Endothelial cell of umbilical vein (primary cell): ENCODE data around the gene SLC1A4. TPM values are rescaled to one million over a fixed set of nuclear protein-coding genes. Genes with fewer than 3 reads are reported as not detected.

ENCODE experiments used
- BruUV-seq: library from RNA; stranded (reverse); fragments of 400-500 nt; replicated peaks from 2 replicates; lab custom pipeline; 2021; lab: Mats Ljungman, UMichigan
- CTCF ChIA-PET: fragments of 300-600, 350-600 bp; sonication (Branson Sonifier 250); formaldehyde crosslinking; loops from one replicate; lab custom pipeline; 2021; ENCODE audit warnings: antibody characterized with exemption, inconsistent platforms; lab: Charles Lee
- POLR2A ChIA-PET: fragments of 300-600, 350-600 bp; sonication (Branson Sonifier 250); formaldehyde crosslinking; loops from one replicate; lab custom pipeline; 2021; ENCODE audit warnings: antibody characterized with exemption, inconsistent platforms; lab: Charles Lee
- DNase-seq: peaks from one replicate; pipeline ENCODE4 v3.0.0-alpha.2; 2011; ENCODE audit warnings: low read depth, low spot score
- FAIRE-seq: peaks from 2 replicates; lab custom pipeline; 2011; peaks lifted over from hg19 to GRCh38; lab: Jason Lieb, UNC
- H2AFZ ChIP-seq: 2 replicates; pipeline ENCODE4 v1.6.0; 2012; ENCODE audit warnings: low read depth, low read length, control low read depth, inconsistent platforms
- H3K27ac ChIP-seq: 2 replicates; pipeline ENCODE4 v1.5.1; 2011; ENCODE audit warnings: low read depth, mild to moderate bottlenecking, control low read depth, low read length, moderate library complexity; ENCODE audit not compliant: insufficient read depth
- H3K27me3 ChIP-seq, 2 experiments: 2 replicates each; pipeline versions ENCODE4 v1.6.0 to v1.6.1; 2011; ENCODE audit warnings: low read length in 2 of 2, mixed read lengths in 1 of 2; ENCODE audit not compliant: control insufficient read depth in 2 of 2, insufficient read depth in 2 of 2
- H3K36me3 ChIP-seq, 2 experiments: 2 replicates in 1 of 2; 3 replicates in 1 of 2; pipeline ENCODE4 v1.5.1; 2011; ENCODE audit warnings: low read length in 2 of 2, mild to moderate bottlenecking in 1 of 2, moderate library complexity in 1 of 2; ENCODE audit not compliant: control insufficient read depth in 2 of 2, insufficient read depth in 2 of 2; ENCODE audit errors: extremely low read depth in 1 of 2
- H3K4me1 ChIP-seq: 3 replicates; pipeline ENCODE4 v1.5.1; 2011; ENCODE audit warnings: mild to moderate bottlenecking, low read length; ENCODE audit not compliant: control insufficient read depth, insufficient read depth; ENCODE audit errors: extremely low read depth
- H3K4me2 ChIP-seq: 2 replicates; pipeline ENCODE4 v1.6.1; 2011; ENCODE audit warnings: low read length, control low read depth, mixed read lengths; ENCODE audit not compliant: insufficient read depth
- H3K4me3 ChIP-seq, 3 experiments: fragments of 200-600 bp in 1 of 3; sonication (generic), shearing (Covaris generic) in 1 of 3; replicated peaks in 1 of 3; 2 replicates each; pipeline ENCODE4 v1.5.1; 2011 to 2016; ENCODE audit warnings: control low read depth in 3 of 3, low read length in 3 of 3, mild to moderate bottlenecking in 2 of 3, inconsistent platforms in 1 of 3, low read depth in 1 of 3, moderate library complexity in 1 of 3; ENCODE audit not compliant: insufficient read depth in 1 of 3
- H3K79me2 ChIP-seq: 2 replicates; pipeline ENCODE4 v1.6.0; 2012; ENCODE audit warnings: low read length, inconsistent platforms; ENCODE audit not compliant: control insufficient read depth, insufficient read depth
- H3K9ac ChIP-seq: replicated peaks from 2 replicates; pipeline ENCODE3; 2011; ENCODE audit warnings: low read length, control low read depth; ENCODE audit not compliant: insufficient read depth; ENCODE audit errors: extremely low read depth
- H3K9me1 ChIP-seq: replicated peaks from 3 replicates; pipeline ENCODE4 v1.6.0; 2011; ENCODE audit warnings: mild to moderate bottlenecking, low read length; ENCODE audit not compliant: control insufficient read depth, insufficient read depth; ENCODE audit errors: extremely low read depth
- H3K9me3 ChIP-seq: replicated peaks from 2 replicates; pipeline ENCODE4 v1.5.1; 2012; ENCODE audit warnings: low read length, inconsistent platforms; ENCODE audit not compliant: control insufficient read depth, insufficient read depth
- H4K20me1 ChIP-seq: replicated peaks from 2 replicates; pipeline ENCODE3; 2011; ENCODE audit warnings: mild to moderate bottlenecking, low read length; ENCODE audit not compliant: control insufficient read depth, insufficient read depth; ENCODE audit errors: extremely low read depth
- CTCF ChIP-seq, 2 donors: IDR thresholded peaks; 1 replicate in 1 of 2; 2 replicates in 1 of 2; pipeline ENCODE4 v1.5.1; 2011; ENCODE audit warnings: low read length in 2 of 2, mild to moderate bottlenecking in 2 of 2, moderate library complexity in 2 of 2, control low read depth in 1 of 2, inconsistent platforms in 1 of 2, low read depth in 1 of 2; ENCODE audit not compliant: insufficient read depth in 1 of 2; ENCODE audit errors: extremely low read depth in 1 of 2
- EZH2 ChIP-seq: IDR thresholded peaks from 2 replicates; pipeline ENCODE4 v1.6.1; 2012; ENCODE audit warnings: borderline replicate concordance, low read depth, mild to moderate bottlenecking, moderate library complexity, low read length, inconsistent platforms; ENCODE audit not compliant: severe bottlenecking
- FOS ChIP-seq: IDR thresholded peaks from 2 replicates; pipeline ENCODE4 v1.6.1; 2011; ENCODE audit warnings: mild to moderate bottlenecking, low read length, moderate library complexity, borderline replicate concordance; ENCODE audit not compliant: insufficient read depth
- GATA2 ChIP-seq: IDR thresholded peaks from 2 replicates; pipeline ENCODE4 v1.7.0; 2011; ENCODE audit warnings: low read depth, mild to moderate bottlenecking, moderate library complexity, mixed read lengths, low read length; ENCODE audit not compliant: insufficient read length, insufficient read depth
- JUN ChIP-seq: IDR thresholded peaks from 2 replicates; pipeline ENCODE4 v1.6.1; 2011; ENCODE audit warnings: borderline replicate concordance, low read depth; ENCODE audit not compliant: insufficient read length, insufficient read depth
- MAX ChIP-seq: IDR thresholded peaks from 2 replicates; pipeline ENCODE4 v1.6.1; 2011; ENCODE audit not compliant: insufficient read depth, insufficient read length
- MYC ChIP-seq: IDR thresholded peaks from one replicate; pipeline ENCODE4 v1.6.1; 2011; ENCODE audit warnings: mild to moderate bottlenecking, low read depth, low read length
- POLR2A ChIP-seq: IDR thresholded peaks from 2 replicates; pipeline ENCODE4 v1.6.1; 2012; ENCODE audit warnings: low read depth, mild to moderate bottlenecking, control low read depth, low read length
- POLR2AphosphoS5 ChIP-seq: IDR thresholded peaks from 2 replicates; pipeline ENCODE4 v1.6.1; 2012; ENCODE audit warnings: low read depth, mild to moderate bottlenecking, control low read depth, low read length, moderate library complexity; ENCODE audit not compliant: insufficient read depth
- dilution Hi-C: fragments of 300-500 bp; cut with MboI; formaldehyde crosslinking; loops from one replicate; pipeline ENCODE4 v1.15.0; 2019; ENCODE audit warnings: low sequenced_read_pairs; ENCODE audit not compliant: extremely low pct_ligation_motif_present
- intact Hi-C: fragments of 100-400 bp; cut with micrococcal nuclease; formaldehyde crosslinking; loops from one replicate; pipeline ENCODE4 v1.10.0; 2022
- polyA plus RNA-seq, 4 experiments: library from polyadenylated mRNA; depleted of rRNA in 3 of 4; stranded (reverse) in 3 of 4; unstranded in 1 of 4; fragments of >200 nt; gene quantifications; 2 replicates each; pipeline versions ENCODE4 v1.2.1 to v1.2.3, GENCODE V29; 2011 to 2012; ENCODE audit warnings: missing spikeins in 1 of 4
- total RNA-seq: library from RNA; stranded (reverse); gene quantifications from 2 replicates; pipeline ENCODE4 v1.2.3, GENCODE V29; 2021

The SLC1A4 gene
- total and polyA plus RNA-seq, 2 donors (not counting 3 experiments of a cell fraction or from before 2014, with no cell fraction given) = 9.9 to 13.9 TPM

- FAIRE-seq (no peak), DNase-seq (no peak)
- CTCF ChIA-PET = interaction anchor here (1.3 kb wide), 1 partner anchor 26 kb away, joined by 4 read pairs; no protein-coding TSS in a partner anchor
- H3K36me3 ChIP-seq = no peaks in the 10 kb centered on the region
- TF ChIP-seq CTCF (IDR thresholded peaks at IDR 0.05; ENCODE audit: extremely low read depth in 1 of 2, insufficient read depth in 1 of 2, low read depth in 1 of 2, low read length in 2 of 2) (no peak), MAX (no peak), FOS (no peak), MYC (no peak), EZH2 (no peak), GATA2 (no peak), POLR2A (no peak), JUN (no peak), POLR2AphosphoS5 (no peak)
- H3K27me3 ChIP-seq = peaks cover 14 to 20% of the 10 kb centered on the region in 2 experiments
- intact Hi-C loops (no loop called here), dilution Hi-C loops (no loop called here)
- no peaks in the 10 kb centered on the region for H3K9me1 ChIP-seq
- H2AFZ ChIP-seq = no peak overlapping the region
- POLR2A ChIA-PET = interaction anchor here (0.7 kb wide), 1 partner anchor 187 kb away, joined by 3 read pairs; the partner anchor contains the start of gene RAB1A
- H3K4me3 ChIP-seq = no peak overlapping the region
- no peaks in the 10 kb centered on the region for H3K4me1 ChIP-seq
- no peak overlapping the region for H3K4me2 ChIP-seq
- no peaks in the 10 kb centered on the region for H3K79me2 ChIP-seq
- no peak overlapping the region for H3K9ac ChIP-seq
- BruUV-seq = no TSS peak
- H3K27ac ChIP-seq = no peak overlapping the region
- no peaks in the 10 kb centered on the region for H4K20me1 ChIP-seq
- no peaks in the 10 kb centered on the region for H3K9me3 ChIP-seq
These were observed 45.6 kb upstream of the SLC1A4 start for GRCh38 chr2:64943387-64944150.
